Stimulated activated effector memory CD8-positive, alpha-beta T cell treated with anti-CD3 and anti-CD28 coated beads, Interleukin-12 subunit alpha, Interleukin-12 subunit beta, amount 100 ng/mL, for 72 hours (primary cell): ENCODE data around the gene COL5A1.

Experiments
- ATAC-seq: fragments of 150-1000 bp; cut with Tn5 transposase; 2 replicates; pipeline ENCODE4 v1.10.0; 2021
- DNase-seq, 2 donors: peaks; one replicate each; pipeline ENCODE4 v3.0.0; 2021 to 2022; ENCODE audit warnings: low spot score in 2 of 2
- H3K27ac Mint-ChIP-seq: one replicate; pipeline ENCODE4 v1.8.0; 2022; ENCODE audit warnings: mild to moderate bottlenecking, mixed read lengths
- H3K36me3 Mint-ChIP-seq: one replicate; pipeline ENCODE4 v1.8.0; 2022; ENCODE audit warnings: mild to moderate bottlenecking, mixed read lengths
- H3K4me1 Mint-ChIP-seq: one replicate; pipeline ENCODE4 v1.8.0; 2022; ENCODE audit warnings: mixed read lengths
- H3K4me3 Mint-ChIP-seq: one replicate; pipeline ENCODE4 v1.8.0; 2022; ENCODE audit warnings: mild to moderate bottlenecking, mixed read lengths
- H3K9me3 Mint-ChIP-seq: one replicate; pipeline ENCODE4 v1.8.0; 2022; ENCODE audit warnings: mixed read lengths

The COL5A1 gene

GRCh38 chr9:134690946-134691694, 49.5 kb downstream of the COL5A1 start:
- no peak overlapping the region for H3K27ac Mint-ChIP-seq
- no peaks in the 10 kb centered on the region for H3K36me3 Mint-ChIP-seq
- no peak overlapping the region for H3K4me3 Mint-ChIP-seq
- no peaks in the 10 kb centered on the region for H3K9me3 Mint-ChIP-seq
- no peaks in the 10 kb centered on the region for H3K4me1 Mint-ChIP-seq
- DNase-seq (no peak), ATAC-seq (no peak)

GRCh38 chr9:134691695-134692572, 50.3 kb downstream of the COL5A1 start:
- no peak for ATAC-seq

GRCh38 chr9:134692573-134692860, 50.9 kb downstream of the COL5A1 start:
- Mint-ChIP-seq H3K36me3 (no peaks in the 10 kb centered on the region), H3K9me3 (no peaks in the 10 kb centered on the region), H3K4me1 (no peaks in the 10 kb centered on the region), H3K4me3 (no peak overlapping the region), H3K27ac (peak overlapping the region; percentile 26)
- no peak for ATAC-seq
- no peak for DNase-seq

More at GRCh38 chr9:134691695-134692572, 50.3 kb downstream of the COL5A1 start:
- H3K9me3 Mint-ChIP-seq: no peaks in the 10 kb centered on the region
- peak overlapping the region; percentile 26 for H3K27ac Mint-ChIP-seq
- H3K4me3 Mint-ChIP-seq: no peak overlapping the region
- no peaks in the 10 kb centered on the region for H3K36me3 Mint-ChIP-seq
- no peaks in the 10 kb centered on the region for H3K4me1 Mint-ChIP-seq
- no peak for DNase-seq

DNA sequence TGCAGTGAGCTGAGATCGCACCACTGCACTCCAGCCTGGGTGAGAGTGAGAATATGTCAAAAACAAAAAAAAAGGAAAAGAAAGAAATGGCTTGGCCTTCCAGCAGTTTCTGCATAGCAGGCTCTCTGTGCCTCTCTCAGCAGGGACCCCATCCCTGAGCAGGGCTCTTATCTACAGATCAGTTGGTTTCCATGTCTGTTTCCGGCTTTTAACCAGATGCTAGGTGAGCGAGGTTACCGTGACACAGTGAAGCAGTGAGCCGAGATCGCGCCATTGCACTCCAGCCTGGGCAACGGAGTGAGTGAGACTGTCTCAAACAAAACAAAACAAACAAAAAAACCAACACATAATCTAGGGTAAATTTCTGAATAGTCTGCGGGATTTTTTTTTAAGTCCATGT, 51.4 kb downstream of the COL5A1 start:
- no peaks in the 10 kb centered on the region for H3K4me1 Mint-ChIP-seq
- no peak for DNase-seq
- ATAC-seq: no peak
- H3K4me3 Mint-ChIP-seq: no peak overlapping the region
- H3K36me3 Mint-ChIP-seq: no peaks in the 10 kb centered on the region
- H3K27ac Mint-ChIP-seq: peak overlapping the region; percentile 26
- no peaks in the 10 kb centered on the region for H3K9me3 Mint-ChIP-seq

- Mint-ChIP-seq H3K27ac (peak overlapping the region; percentile 10), H3K4me3 (no peak overlapping the region), H3K9me3 (no peaks in the 10 kb centered on the region), H3K36me3 (no peaks in the 10 kb centered on the region), H3K4me1 (no peaks in the 10 kb centered on the region)
- DNase-seq (no peak), ATAC-seq (no peak)
Observed at GRCh38 chr9:134693641-134694367, 52.2 kb downstream of the COL5A1 start.

DNA sequence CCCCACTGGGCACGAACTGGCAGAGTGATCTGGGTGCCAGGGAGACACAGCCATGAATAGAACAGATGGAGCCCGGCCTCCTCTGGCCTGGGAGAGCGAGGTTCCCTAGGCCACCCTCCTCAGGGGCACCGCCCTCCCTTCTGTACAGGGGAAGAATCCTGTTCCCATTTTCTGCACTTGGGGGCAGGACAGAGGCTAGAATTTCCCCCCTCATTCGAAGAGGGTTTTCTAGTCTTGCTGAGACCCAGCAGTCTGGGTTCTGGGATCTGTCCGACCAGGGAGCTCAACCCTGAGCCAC, 52.7 kb downstream of the COL5A1 start:
- Mint-ChIP-seq H3K36me3 (no peaks in the 10 kb centered on the region), H3K27ac (no peak overlapping the region), H3K4me1 (no peaks in the 10 kb centered on the region), H3K9me3 (no peaks in the 10 kb centered on the region), H3K4me3 (no peak overlapping the region)
- DNase-seq: no peak
- no peak for ATAC-seq

DNA sequence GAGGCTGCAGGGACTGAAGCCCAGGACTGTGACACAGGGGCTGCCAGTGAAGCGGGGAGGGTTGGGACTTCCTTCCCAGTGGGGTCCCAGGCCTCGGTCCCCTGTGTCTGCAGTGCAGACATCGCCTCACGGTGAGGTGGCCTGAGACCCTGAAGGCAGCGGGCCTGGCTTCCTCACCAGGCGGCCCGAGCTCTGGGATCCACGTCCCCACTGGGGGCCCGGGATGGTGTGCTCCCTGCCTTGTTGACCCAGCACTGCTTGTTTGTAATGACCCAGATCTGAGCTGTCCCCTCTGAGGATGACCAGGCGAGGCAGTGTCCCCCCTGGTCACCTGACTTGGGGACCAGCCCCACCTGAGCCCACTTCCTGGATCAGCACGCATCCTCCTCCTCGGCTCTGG, 53.1 kb downstream of the COL5A1 start:
- ATAC-seq: no peak
- Mint-ChIP-seq H3K9me3 (no peaks in the 10 kb centered on the region), H3K27ac (no peak overlapping the region), H3K36me3 (no peaks in the 10 kb centered on the region), H3K4me3 (no peak overlapping the region), H3K4me1 (no peaks in the 10 kb centered on the region)
- no peak for DNase-seq

GRCh38 chr9:134695144-134695543, 53.5 kb downstream of the COL5A1 start:
- H3K36me3 Mint-ChIP-seq: no peaks in the 10 kb centered on the region
- H3K9me3 Mint-ChIP-seq: no peaks in the 10 kb centered on the region
- H3K4me1 Mint-ChIP-seq: no peaks in the 10 kb centered on the region
- H3K4me3 Mint-ChIP-seq: no peak overlapping the region
- DNase-seq (no peak), ATAC-seq (no peak)
- H3K27ac Mint-ChIP-seq: no peak overlapping the region

- Mint-ChIP-seq H3K4me3 (no peak overlapping the region), H3K9me3 (no peaks in the 10 kb centered on the region), H3K4me1 (no peaks in the 10 kb centered on the region), H3K27ac (no peak overlapping the region), H3K36me3 (no peaks in the 10 kb centered on the region)
- no peak for ATAC-seq
- no peak for DNase-seq
Observed at GRCh38 chr9:134696433-134696832, 54.8 kb downstream of the COL5A1 start.

GRCh38 chr9:134698111-134698510, 56.5 kb downstream of the COL5A1 start:
- ATAC-seq: no peak
- H3K27ac Mint-ChIP-seq: no peak overlapping the region
- H3K4me1 Mint-ChIP-seq: peaks cover 5% of the 10 kb centered on the region
- no peaks in the 10 kb centered on the region for H3K36me3 Mint-ChIP-seq
- DNase-seq: no peak
- no peak overlapping the region for H3K4me3 Mint-ChIP-seq
- no peaks in the 10 kb centered on the region for H3K9me3 Mint-ChIP-seq

DNA sequence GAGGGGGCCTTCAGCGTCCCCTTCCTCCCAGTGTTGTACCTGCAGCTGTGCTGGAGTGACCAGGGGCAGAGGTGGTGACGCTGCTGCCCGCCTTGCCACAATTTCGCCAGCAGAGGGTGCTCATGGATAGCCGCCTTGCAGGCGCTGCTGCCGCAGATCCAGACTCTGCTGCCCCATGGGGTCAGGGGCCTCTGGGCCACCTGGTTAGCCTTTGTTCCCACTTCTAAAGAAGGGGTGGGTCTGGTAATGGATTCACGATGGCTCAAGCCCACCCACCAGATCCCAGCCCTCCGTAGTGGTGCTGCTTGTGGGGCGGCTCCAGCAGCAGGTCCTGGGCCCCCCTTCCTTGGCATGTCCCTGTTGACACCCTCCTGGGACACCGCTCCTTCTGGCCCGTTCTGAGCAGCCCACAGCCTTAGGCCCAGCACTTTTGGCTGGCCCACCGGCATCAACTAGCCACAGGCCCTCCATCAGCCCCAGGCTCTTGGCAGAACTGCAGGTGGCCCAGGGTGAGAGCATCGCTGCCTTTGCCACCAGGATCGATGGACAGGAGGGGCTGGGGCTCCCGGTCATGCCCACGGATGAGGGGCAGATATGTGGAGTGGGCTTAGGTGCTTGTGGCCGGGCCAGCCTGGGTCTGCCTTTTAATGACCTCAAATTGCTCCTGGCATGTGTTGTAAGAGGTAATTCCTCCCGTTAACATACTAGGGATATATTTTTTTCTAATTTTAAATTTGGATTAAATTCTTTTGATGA, 57.2 kb downstream of the COL5A1 start:
- ATAC-seq (peak; percentile 67), DNase-seq (peak; percentile 46 to 75)
- Mint-ChIP-seq H3K27ac (no peak overlapping the region), H3K4me3 (no peak overlapping the region), H3K36me3 (no peaks in the 10 kb centered on the region), H3K4me1 (peaks cover 5% of the 10 kb centered on the region), H3K9me3 (no peaks in the 10 kb centered on the region)

GRCh38 chr9:134699343-134699740, 57.7 kb downstream of the COL5A1 start:
- Mint-ChIP-seq H3K36me3 (no peaks in the 10 kb centered on the region), H3K9me3 (no peaks in the 10 kb centered on the region), H3K4me3 (no peak overlapping the region), H3K27ac (no peak overlapping the region), H3K4me1 (peaks cover 5% of the 10 kb centered on the region)
- DNase-seq (no peak), ATAC-seq (no peak)

- ATAC-seq: no peak
- peaks cover 5% of the 10 kb centered on the region for H3K4me1 Mint-ChIP-seq
Observed at GRCh38 chr9:134700636-134701350, 59.2 kb downstream of the COL5A1 start.

GRCh38 chr9:134701581-134702259, 60.1 kb downstream of the COL5A1 start:
- peaks cover 5% of the 10 kb centered on the region for H3K36me3 Mint-ChIP-seq
- no peak overlapping the region for H3K4me3 Mint-ChIP-seq
- ATAC-seq (no peak), DNase-seq (no peak)
- no peak overlapping the region for H3K27ac Mint-ChIP-seq
- no peaks in the 10 kb centered on the region for H3K9me3 Mint-ChIP-seq
- H3K4me1 Mint-ChIP-seq: peaks cover 5% of the 10 kb centered on the region

More at GRCh38 chr9:134700636-134701350, 59.2 kb downstream of the COL5A1 start:
- no peak for DNase-seq
- Mint-ChIP-seq H3K27ac (no peak overlapping the region), H3K36me3 (no peaks in the 10 kb centered on the region), H3K4me3 (no peak overlapping the region), H3K9me3 (no peaks in the 10 kb centered on the region)
